ENCODE measurements around the gene SIM1.
"Not testable (repeated sequence)": the region's sequence is repeated elsewhere in the genome, so short reads cannot be mapped to it uniquely, and the experiment has no call there.

The SIM1 gene

DNA sequence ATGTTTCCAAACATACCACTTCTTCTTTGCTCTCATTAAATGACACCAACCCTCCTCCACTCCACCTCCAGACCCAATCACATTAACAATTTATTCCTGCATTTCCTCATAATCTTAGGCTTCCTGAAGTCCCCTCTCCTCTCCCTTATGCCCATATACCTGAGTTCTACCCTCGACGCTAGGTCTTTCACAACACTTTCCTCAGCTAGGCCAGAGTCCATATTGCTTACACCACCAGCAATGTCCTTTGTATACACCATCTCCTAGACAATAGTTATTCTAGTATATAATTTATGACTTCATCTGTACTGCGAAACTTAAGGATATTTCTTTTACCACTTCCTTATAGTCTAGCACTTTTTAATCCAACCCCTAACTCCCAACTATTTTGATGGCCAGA, 47.7 kb downstream of the SIM1 start:
- DNase-seq = no peak

GRCh38 chr6:100415768-100416167, 49.0 kb downstream of the SIM1 start:
- no peak for DNase-seq

DNA sequence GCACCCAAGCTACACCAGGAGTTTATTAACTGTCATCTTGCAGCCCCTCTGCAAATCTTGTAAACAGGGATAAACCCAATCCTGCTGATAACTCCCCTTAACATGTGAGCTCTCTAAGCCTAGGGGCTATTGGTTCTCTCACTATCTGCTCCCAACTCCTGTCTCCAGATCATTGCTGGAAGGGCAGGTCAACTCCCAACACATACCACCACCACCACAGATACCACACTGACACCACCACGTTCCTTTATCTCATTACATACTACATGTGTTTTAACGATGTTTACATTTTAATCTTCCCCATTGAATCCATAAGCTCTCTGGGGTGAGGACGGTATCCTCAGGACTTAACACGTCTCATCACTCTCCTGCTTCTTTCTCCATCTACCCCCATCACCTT, 51.8 kb downstream of the SIM1 start:
- DNase-seq = no peak

DNA sequence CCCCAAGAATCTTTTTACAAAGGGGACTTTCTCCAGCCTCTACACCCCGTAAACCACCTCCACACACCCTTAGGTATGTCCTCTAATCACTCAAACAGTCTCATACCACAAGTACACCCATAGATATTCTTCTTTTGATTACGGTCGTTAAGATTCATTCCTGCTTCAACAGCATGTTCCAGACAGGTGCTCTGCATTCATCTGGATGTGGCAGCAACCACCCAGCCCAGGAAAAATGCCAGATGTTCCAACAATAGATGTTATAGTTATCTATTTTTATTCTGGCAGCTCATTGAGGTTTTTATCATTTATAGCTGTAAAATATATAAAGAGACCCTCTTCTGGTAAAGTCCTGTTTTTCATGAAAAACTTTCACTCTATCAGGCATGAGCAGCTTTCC, 60.7 kb downstream of the SIM1 start:
- DNase-seq = no peak

- no peak for DNase-seq
Observed at GRCh38 chr6:100393493-100393892, 71.2 kb downstream of the SIM1 start.

DNA sequence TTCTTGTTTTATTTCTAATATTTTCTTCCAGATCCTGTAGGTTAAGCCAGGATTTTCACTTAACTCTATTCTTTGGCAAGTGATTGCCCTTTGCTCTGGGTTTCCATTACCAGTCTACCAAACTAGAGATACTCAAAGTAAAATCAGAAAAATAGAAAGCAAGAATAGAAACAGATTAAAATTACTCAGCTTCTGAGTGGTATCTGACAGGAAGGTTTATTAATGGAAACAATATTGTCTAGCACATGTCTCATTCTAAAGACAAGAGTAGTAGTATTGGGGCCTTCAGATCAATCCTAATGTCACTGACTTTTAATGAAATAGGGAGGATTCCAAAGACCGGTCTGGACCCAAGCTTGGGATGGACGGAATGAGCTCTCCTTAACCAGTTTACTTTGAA, 72.3 kb downstream of the SIM1 start:
- no peak for DNase-seq

DNA sequence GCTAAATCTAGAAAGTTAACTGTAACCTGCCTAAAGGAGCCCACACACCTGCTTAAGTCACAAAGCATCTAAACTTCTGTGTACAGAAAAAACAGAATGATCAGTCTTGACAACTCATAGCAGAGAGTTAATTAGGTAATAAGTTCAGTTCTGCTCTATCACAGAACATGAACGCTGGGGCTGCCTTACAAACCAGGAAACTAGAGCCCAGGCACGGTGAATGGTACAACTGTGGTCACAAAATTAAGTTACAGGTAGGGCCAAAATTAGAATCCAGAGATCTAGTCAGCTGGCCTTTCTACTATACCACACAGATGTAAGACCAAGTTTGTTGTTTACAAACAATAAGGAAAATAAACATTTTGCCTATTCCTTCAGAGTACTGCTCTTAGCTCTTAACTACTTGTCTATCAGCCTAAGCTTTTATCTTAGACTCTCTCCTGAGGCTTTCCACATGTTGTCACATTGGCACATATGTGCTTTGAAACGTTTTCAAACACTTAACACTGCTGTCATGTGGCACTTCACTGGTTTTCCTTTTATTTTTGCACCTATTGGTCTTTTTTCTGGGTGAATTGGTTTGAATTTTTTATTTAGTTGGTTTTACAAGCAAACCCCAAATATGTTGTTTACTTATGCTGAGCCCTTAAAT, 75.7 kb downstream of the SIM1 start:
- no peak for DNase-seq

DNA sequence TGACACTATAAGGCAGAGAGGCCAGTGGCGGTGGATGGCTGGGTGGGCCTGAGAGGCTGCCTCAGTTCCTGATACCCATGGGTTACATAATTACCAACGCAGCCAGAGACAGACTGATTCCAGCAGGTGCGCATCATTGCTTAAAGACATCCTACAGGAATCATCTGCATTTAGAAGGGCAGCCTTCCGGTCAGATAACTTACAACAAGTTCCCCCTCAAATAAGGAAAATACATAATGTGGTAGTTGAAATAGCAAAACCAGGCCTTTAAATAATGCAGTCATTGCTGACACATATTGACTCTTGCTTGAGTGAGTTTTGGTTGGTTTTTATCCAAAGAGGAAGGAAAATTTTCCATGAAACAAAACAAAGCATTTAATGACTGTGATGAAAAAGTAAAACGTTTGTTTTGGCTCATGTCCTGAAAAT, 81.9 kb downstream of the SIM1 start:
- DNase-seq = no peak

DNA sequence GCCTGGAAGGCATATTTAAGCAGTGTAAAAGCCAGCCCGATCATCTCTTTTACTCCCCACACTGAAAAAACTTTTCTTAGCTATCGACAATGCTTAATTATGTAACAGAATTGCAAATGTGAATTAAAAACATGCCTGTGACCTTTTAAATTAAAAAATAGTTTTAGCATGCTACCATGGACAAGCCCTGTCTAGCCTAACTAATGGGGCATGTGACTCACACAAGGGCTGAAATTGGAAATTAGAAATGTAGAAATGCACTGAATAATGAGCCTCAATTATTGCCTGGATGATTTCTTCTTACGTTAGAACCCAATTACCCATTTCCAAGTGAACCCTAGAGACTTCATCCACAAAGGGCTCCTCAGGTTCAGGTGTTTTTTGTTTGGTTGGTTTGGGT, 82.7 kb downstream of the SIM1 start:
- DNase-seq = no peak

DNA sequence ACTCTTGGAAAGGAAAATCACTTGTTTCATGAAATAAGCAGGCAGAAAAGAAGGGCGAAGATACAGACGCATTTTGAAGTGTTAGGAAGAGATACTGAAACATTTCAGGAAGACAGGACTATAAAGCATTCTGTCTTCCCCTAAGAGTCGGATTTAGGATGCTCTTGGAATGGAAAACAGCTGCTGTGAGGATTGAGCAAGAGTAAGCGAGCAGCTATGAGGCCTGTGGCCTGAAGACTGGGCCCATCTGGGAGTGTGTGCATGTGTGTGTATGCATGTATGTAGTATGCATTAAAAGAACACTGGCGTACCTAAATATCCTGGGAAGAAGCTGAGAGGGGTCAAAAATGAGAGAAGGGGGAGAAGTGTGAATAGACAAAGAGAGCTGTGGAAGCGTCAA, 83.6 kb downstream of the SIM1 start:
- DNase-seq = no peak

- DNase-seq = no peak
Observed at GRCh38 chr6:100379386-100379785, 85.3 kb downstream of the SIM1 start.

- no peak for DNase-seq
Observed at GRCh38 chr6:100378576-100378975, 86.1 kb downstream of the SIM1 start.

- no peak for DNase-seq
Observed at GRCh38 chr6:100376103-100376502, 88.6 kb downstream of the SIM1 start.

- no peak for DNase-seq
Observed at GRCh38 chr6:100372326-100373091, 92.2 kb downstream of the SIM1 start.

GRCh38 chr6:100371591-100371990, 93.1 kb downstream of the SIM1 start:
- no peak for DNase-seq

DNA sequence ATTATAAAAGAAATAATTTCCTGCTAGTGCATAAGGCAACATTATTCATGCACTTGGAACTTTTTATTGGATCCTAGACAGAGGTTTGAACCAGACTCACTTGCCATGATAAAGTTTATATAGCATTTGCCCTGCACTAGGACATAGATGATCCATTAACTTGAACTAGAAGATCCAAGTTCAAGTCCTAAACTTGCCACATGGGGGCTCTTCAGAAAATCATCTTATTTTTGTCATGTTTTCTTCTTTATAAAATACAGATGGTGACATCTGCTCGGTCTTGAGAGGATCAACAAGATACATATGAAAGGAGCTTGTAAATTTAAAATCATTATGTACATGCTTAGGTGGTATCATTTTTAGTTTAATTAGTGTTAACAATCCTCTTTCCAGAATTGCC, 94.5 kb downstream of the SIM1 start:
- DNase-seq = no peak

- no peak for DNase-seq
Observed at GRCh38 chr6:100366419-100366818, 98.3 kb downstream of the SIM1 start.

- no peak for DNase-seq
Observed at GRCh38 chr6:100363651-100364050, 101.1 kb downstream of the SIM1 start.

- DNase-seq = not testable (repeated sequence)
Observed at GRCh38 chr6:100354736-100355641, 109.7 kb downstream of the SIM1 start.

DNA sequence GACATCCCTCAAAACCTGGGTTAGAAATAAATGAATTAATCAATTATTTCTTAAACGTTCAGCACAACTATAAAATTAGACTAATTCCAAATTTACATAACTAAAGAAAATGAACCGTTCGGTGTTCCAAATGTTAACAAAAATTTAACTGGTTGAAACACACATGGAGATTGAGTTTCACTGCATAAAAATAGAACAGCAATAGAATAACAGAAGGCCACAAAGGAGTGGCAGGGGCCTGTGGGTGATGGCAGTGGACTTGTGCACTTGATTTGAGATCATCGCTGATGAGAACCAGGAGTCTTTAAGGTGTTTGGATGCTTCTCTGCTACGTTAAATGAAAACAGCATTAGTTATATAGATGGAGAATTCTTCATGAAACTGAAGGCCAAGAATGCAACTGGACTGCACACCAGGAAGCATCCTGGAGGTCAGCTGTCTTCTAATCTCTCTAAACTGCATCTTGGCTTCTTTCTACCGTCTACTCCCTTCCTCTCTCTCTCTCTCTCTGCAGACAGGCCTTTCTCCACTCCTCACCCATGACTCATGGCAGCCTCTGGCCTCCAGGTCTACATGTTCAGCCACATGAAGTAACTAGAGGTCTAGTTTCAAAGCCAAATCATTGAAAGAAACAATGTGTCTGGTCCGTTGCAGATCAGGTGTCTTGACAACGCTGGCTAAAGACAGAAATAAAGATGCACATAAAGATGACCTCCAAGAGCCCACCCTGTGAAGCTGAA, 111.3 kb downstream of the SIM1 start:
- no peak for DNase-seq

DNA sequence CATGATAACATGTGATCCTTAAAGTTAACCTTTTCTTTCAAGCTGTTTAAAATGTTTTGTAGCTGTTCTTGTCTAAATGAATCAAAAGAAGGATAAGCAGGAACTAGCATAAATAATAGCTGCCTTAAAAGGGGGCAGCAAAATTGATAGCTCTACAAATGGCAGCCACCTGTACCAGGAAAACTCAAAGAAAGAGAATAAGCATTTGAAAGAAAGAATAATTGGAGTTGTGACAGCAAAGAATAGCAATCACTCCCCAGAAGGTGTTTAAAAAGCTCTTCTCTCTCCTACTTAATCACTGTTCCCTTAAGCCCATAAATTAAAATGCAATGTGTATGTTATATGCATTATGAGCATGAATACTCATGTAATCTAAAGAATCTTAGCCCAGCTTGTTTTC, 114.6 kb downstream of the SIM1 start:
- no peak for DNase-seq

GRCh38 chr6:100349366-100349765, 115.4 kb downstream of the SIM1 start:
- DNase-seq = no peak

All from right forelimb (tissue), 1 donor.